MM.1S (cell line): Measurements from ENCODE around the gene MBOAT1.

ENCODE experiments used
- EZH2 ChIP-seq: fragments of 300-600 bp; sonication (generic); optimal IDR thresholded peaks from 2 replicates; pipeline ENCODE3; 2017; ENCODE audit warnings: low read depth, mild to moderate bottlenecking, antibody characterized with exemption, low read length, mixed read lengths
- EZH2phosphoT487 ChIP-seq: fragments of 300-600 bp; sonication (generic); IDR thresholded peaks from 2 replicates; pipeline ENCODE4 v1.6.1; 2018; ENCODE audit warnings: antibody characterized with exemption, low read length
- TF ChIP-seq, protein P1 (sequence below): fragments of 300-600 bp; sonication (generic); IDR thresholded peaks from 2 replicates; pipeline ENCODE4 v1.5.1; 2016; ENCODE audit warnings: antibody characterized with exemption, low read length, mixed read lengths

DNA sequence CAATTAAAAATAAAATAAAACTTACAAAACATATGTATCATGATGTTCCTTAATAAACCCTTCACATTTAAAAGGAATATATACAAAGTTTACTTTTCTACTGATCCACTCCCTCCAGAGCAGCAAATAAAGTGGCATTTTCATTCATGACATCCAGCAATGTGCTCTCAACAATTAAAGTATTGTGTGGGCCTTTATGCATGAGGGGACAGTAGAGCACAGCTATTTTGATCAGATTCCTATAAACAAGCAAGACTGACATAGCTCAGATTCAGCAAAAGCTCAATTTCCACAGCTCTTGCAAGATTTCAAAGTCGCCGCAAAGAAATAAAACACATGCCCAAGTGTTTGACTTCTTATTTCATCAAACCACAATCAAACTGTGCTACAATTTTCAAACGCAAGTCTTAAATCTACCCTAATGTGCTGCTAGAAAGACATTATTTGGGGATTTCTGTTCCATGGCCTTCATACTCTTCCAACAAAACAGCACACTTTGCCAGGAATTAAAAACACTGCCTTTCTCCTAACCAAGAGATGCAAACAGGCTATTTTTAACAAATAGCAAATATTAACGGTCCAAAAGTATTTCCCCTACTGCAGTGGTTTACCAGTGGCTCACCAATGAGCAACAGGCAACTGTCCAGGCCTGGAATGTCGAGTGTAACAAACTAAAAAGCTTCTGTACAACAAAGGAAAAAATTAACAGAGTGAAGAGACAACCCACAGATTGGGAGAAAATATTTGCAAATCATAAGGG lies 52.3 kb downstream of the MBOAT1 start:
- TF ChIP-seq, protein P1, sequence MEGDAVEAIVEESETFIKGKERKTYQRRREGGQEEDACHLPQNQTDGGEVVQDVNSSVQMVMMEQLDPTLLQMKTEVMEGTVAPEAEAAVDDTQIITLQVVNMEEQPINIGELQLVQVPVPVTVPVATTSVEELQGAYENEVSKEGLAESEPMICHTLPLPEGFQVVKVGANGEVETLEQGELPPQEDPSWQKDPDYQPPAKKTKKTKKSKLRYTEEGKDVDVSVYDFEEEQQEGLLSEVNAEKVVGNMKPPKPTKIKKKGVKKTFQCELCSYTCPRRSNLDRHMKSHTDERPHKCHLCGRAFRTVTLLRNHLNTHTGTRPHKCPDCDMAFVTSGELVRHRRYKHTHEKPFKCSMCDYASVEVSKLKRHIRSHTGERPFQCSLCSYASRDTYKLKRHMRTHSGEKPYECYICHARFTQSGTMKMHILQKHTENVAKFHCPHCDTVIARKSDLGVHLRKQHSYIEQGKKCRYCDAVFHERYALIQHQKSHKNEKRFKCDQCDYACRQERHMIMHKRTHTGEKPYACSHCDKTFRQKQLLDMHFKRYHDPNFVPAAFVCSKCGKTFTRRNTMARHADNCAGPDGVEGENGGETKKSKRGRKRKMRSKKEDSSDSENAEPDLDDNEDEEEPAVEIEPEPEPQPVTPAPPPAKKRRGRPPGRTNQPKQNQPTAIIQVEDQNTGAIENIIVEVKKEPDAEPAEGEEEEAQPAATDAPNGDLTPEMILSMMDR = no peak
- TF ChIP-seq EZH2 (no peak), EZH2phosphoT487 (no peak)
